Measurements from ENCODE around the gene STARD13. TPM values are rescaled to one million over a fixed set of nuclear protein-coding genes. Genes with fewer than 3 reads are reported as not detected.

The STARD13 gene
- total and polyA plus RNA-seq, 2 donors = 26.7 to 67.8 TPM

- DNase-seq (ENCODE audit: extremely low spot score) = no peak
- H3K4me1 ChIP-seq (ENCODE audit: insufficient read depth) = no peaks in the 10 kb centered on the region
- no peak overlapping the region for H3K4me3 ChIP-seq (ENCODE audit: low read depth, low read length)
- WGBS = 96% methylated on average over 2 of the region's 2 CpGs
- H3K36me3 ChIP-seq (ENCODE audit: insufficient read depth) = no peaks in the 10 kb centered on the region
- no peak overlapping the region for H3K27ac ChIP-seq (ENCODE audit: low read depth)
Measured at GRCh38 chr13:33318744-33319143, 33.2 kb upstream of the STARD13 start.

- WGBS = 94% methylated on average over 3 of the region's 3 CpGs
Measured at GRCh38 chr13:33318037-33318436, 32.5 kb upstream of the STARD13 start.

GRCh38 chr13:33316890-33317289, 31.3 kb upstream of the STARD13 start:
- WGBS = 93% methylated on average over 1 of the region's 1 CpG
- Histone ChIP-seq H3K27ac (ENCODE audit: low read depth) (no peak overlapping the region), H3K36me3 (ENCODE audit: insufficient read depth) (no peaks in the 10 kb centered on the region), H3K4me1 (ENCODE audit: insufficient read depth) (no peaks in the 10 kb centered on the region), H3K4me3 (ENCODE audit: low read depth, low read length) (no peak overlapping the region)
- DNase-seq (ENCODE audit: extremely low spot score) = no peak

More at GRCh38 chr13:33318037-33318436, 32.5 kb upstream of the STARD13 start:
- Histone ChIP-seq H3K27ac (ENCODE audit: low read depth) (no peak overlapping the region), H3K4me1 (ENCODE audit: insufficient read depth) (no peaks in the 10 kb centered on the region), H3K36me3 (ENCODE audit: insufficient read depth) (no peaks in the 10 kb centered on the region), H3K4me3 (ENCODE audit: low read depth, low read length) (no peak overlapping the region)
- no peak for DNase-seq (ENCODE audit: extremely low spot score)

GRCh38 chr13:33313504-33313903, 27.9 kb upstream of the STARD13 start:
- no peak overlapping the region for H3K4me3 ChIP-seq (ENCODE audit: low read depth, low read length)
- H3K36me3 ChIP-seq (ENCODE audit: insufficient read depth) = no peaks in the 10 kb centered on the region
- no peaks in the 10 kb centered on the region for H3K4me1 ChIP-seq (ENCODE audit: insufficient read depth)
- WGBS = 91% methylated on average over 1 of the region's 1 CpG
- no peak overlapping the region for H3K27ac ChIP-seq (ENCODE audit: low read depth)
- no peak for DNase-seq (ENCODE audit: extremely low spot score)

GRCh38 chr13:33312861-33313212, 27.3 kb upstream of the STARD13 start:
- 37% methylated on average over 2 of the region's 2 CpGs for WGBS
- Histone ChIP-seq H3K27ac (ENCODE audit: low read depth) (no peak overlapping the region), H3K36me3 (ENCODE audit: insufficient read depth) (no peaks in the 10 kb centered on the region), H3K4me1 (ENCODE audit: insufficient read depth) (no peaks in the 10 kb centered on the region), H3K4me3 (ENCODE audit: low read depth, low read length) (no peak overlapping the region)
- DNase-seq (ENCODE audit: extremely low spot score) = no peak

GRCh38 chr13:33312150-33312860, 26.8 kb upstream of the STARD13 start:
- Histone ChIP-seq H3K36me3 (ENCODE audit: insufficient read depth) (no peaks in the 10 kb centered on the region), H3K27ac (ENCODE audit: low read depth) (no peak overlapping the region), H3K4me3 (ENCODE audit: low read depth, low read length) (no peak overlapping the region), H3K4me1 (ENCODE audit: insufficient read depth) (no peaks in the 10 kb centered on the region)
- WGBS = 62% methylated on average over 4 of the region's 4 CpGs
- no peak for DNase-seq (ENCODE audit: extremely low spot score)

- no peak overlapping the region for H3K27ac ChIP-seq (ENCODE audit: low read depth)
- H3K36me3 ChIP-seq (ENCODE audit: insufficient read depth) = no peaks in the 10 kb centered on the region
- H3K4me1 ChIP-seq (ENCODE audit: insufficient read depth) = no peaks in the 10 kb centered on the region
- WGBS = 90% methylated on average over 2 of the region's 2 CpGs
- no peak for DNase-seq (ENCODE audit: extremely low spot score)
- H3K4me3 ChIP-seq (ENCODE audit: low read depth, low read length) = no peak overlapping the region
Measured at GRCh38 chr13:33311040-33311439, 25.5 kb upstream of the STARD13 start.

GRCh38 chr13:33310245-33311038, 24.9 kb upstream of the STARD13 start:
- Histone ChIP-seq H3K4me3 (ENCODE audit: low read depth, low read length) (no peak overlapping the region), H3K36me3 (ENCODE audit: insufficient read depth) (no peaks in the 10 kb centered on the region), H3K27ac (ENCODE audit: low read depth) (no peak overlapping the region), H3K4me1 (ENCODE audit: insufficient read depth) (no peaks in the 10 kb centered on the region)
- DNase-seq (ENCODE audit: extremely low spot score) = no peak
- WGBS = 93% methylated on average over 4 of the region's 4 CpGs

- WGBS = 93% methylated on average over 1 of the region's 1 CpG
- Histone ChIP-seq H3K4me3 (ENCODE audit: low read depth, low read length) (no peak overlapping the region), H3K4me1 (ENCODE audit: insufficient read depth) (no peaks in the 10 kb centered on the region), H3K27ac (ENCODE audit: low read depth) (no peak overlapping the region), H3K36me3 (ENCODE audit: insufficient read depth) (no peaks in the 10 kb centered on the region)
- DNase-seq (ENCODE audit: extremely low spot score) = no peak
Measured at GRCh38 chr13:33308863-33309262, 23.3 kb upstream of the STARD13 start.

- Histone ChIP-seq H3K4me3 (ENCODE audit: low read depth, low read length) (no peak overlapping the region), H3K27ac (ENCODE audit: low read depth) (no peak overlapping the region), H3K4me1 (ENCODE audit: insufficient read depth) (no peaks in the 10 kb centered on the region), H3K36me3 (ENCODE audit: insufficient read depth) (no peaks in the 10 kb centered on the region)
- WGBS = 15% methylated on average over 1 of the region's 1 CpG
- DNase-seq (ENCODE audit: extremely low spot score) = no peak
Measured at GRCh38 chr13:33307843-33308242, 22.3 kb upstream of the STARD13 start.

- Histone ChIP-seq H3K27ac (ENCODE audit: low read depth) (no peak overlapping the region), H3K36me3 (ENCODE audit: insufficient read depth) (no peaks in the 10 kb centered on the region), H3K4me3 (ENCODE audit: low read depth, low read length) (no peak overlapping the region), H3K4me1 (ENCODE audit: insufficient read depth) (no peaks in the 10 kb centered on the region)
- no peak for DNase-seq (ENCODE audit: extremely low spot score)
- 62% methylated on average over 3 of the region's 3 CpGs for WGBS
Measured at GRCh38 chr13:33303855-33304597, 18.5 kb upstream of the STARD13 start.

GRCh38 chr13:33299626-33300025, 14.1 kb upstream of the STARD13 start:
- Histone ChIP-seq H3K4me1 (ENCODE audit: insufficient read depth) (no peaks in the 10 kb centered on the region), H3K4me3 (ENCODE audit: low read depth, low read length) (no peak overlapping the region), H3K27ac (ENCODE audit: low read depth) (no peak overlapping the region), H3K36me3 (ENCODE audit: insufficient read depth) (no peaks in the 10 kb centered on the region)
- DNase-seq (ENCODE audit: extremely low spot score) = no peak
- WGBS = 88% methylated on average over 3 of the region's 3 CpGs

GRCh38 chr13:33296793-33297425, 11.4 kb upstream of the STARD13 start:
- Histone ChIP-seq H3K27ac (ENCODE audit: low read depth) (no peak overlapping the region), H3K4me1 (ENCODE audit: insufficient read depth) (no peaks in the 10 kb centered on the region), H3K4me3 (ENCODE audit: low read depth, low read length) (no peak overlapping the region), H3K36me3 (ENCODE audit: insufficient read depth) (no peaks in the 10 kb centered on the region)
- WGBS = 64% methylated on average over 7 of the region's 7 CpGs
- no peak for DNase-seq (ENCODE audit: extremely low spot score)

Data from urinary bladder (tissue), 4 donors.